ENCODE results near the gene LY6G6D.

DNA sequence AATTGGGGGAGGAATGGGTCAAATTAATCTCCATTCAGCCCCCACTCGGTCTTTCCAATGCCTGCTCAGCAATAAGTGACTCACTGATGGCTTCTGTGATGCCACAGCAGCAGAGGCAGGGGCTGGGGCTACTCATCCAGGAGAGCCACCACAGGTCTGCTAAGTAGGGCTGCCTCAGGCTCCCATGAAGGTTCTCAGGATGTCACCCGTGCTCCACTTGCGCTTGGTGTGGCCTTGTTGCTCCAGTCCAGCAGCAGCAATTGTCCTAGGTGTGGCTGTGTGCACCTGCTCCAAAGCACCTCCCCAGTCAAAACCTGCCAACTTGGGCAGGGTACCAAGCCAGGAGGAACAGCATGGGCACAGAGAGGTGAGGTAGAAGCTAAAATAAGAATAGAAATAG lies 7.0 kb downstream of the LY6G6D start:
- TF ChIP-seq, protein P1, sequence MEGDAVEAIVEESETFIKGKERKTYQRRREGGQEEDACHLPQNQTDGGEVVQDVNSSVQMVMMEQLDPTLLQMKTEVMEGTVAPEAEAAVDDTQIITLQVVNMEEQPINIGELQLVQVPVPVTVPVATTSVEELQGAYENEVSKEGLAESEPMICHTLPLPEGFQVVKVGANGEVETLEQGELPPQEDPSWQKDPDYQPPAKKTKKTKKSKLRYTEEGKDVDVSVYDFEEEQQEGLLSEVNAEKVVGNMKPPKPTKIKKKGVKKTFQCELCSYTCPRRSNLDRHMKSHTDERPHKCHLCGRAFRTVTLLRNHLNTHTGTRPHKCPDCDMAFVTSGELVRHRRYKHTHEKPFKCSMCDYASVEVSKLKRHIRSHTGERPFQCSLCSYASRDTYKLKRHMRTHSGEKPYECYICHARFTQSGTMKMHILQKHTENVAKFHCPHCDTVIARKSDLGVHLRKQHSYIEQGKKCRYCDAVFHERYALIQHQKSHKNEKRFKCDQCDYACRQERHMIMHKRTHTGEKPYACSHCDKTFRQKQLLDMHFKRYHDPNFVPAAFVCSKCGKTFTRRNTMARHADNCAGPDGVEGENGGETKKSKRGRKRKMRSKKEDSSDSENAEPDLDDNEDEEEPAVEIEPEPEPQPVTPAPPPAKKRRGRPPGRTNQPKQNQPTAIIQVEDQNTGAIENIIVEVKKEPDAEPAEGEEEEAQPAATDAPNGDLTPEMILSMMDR (IDR thresholded peaks at IDR 0.05 in 4 of 5, conservative IDR thresholded peaks at IDR 0.05 in 1 of 5), result no peak
- no peak for TF ChIP-seq POLR2A (IDR thresholded peaks at IDR 0.05)

All from gastrocnemius medialis (tissue), 4 donors.